ENCODE measurements around the gene MYH14. TPM values are rescaled to one million over a fixed set of nuclear protein-coding genes. Genes with fewer than 3 reads are reported as not detected.

The MYH14 gene
- total RNA-seq, 1 donor from 2014 or later, result 1.6 TPM

- Mint-ChIP-seq H3K4me1 (peaks cover 6% of the 10 kb centered on the region), H3K36me3 (no peaks in the 10 kb centered on the region), H3K27me3 (ENCODE audit: insufficient read depth, low read depth) (peaks cover 4% of the 10 kb centered on the region), H3K4me3 (no peak overlapping the region), H3K27ac (no peak overlapping the region), H3K9me3 (no peaks in the 10 kb centered on the region)
- H3K79me2 ChIP-seq (ENCODE audit: low read depth), result no peaks in the 10 kb centered on the region
- H3K36me3 ChIP-seq, result no peaks in the 10 kb centered on the region
- no peak overlapping the region for H2AFZ ChIP-seq (replicated peaks)
- H3K9me3 ChIP-seq (ENCODE audit: low read depth), result no peaks in the 10 kb centered on the region
- no peak overlapping the region for H3K4me3 ChIP-seq
- no peak for DNase-seq (ENCODE audit: low spot score)
- H4K20me1 ChIP-seq (ENCODE audit: low read depth), result no peaks in the 10 kb centered on the region
- H3K9ac ChIP-seq, result no peak overlapping the region
- H3F3A ChIP-seq (ENCODE audit: low read depth), result no peaks in the 10 kb centered on the region
- H3K4me1 ChIP-seq, result no peaks in the 10 kb centered on the region
- no peak overlapping the region for H3K4me2 ChIP-seq
- no peak for TF ChIP-seq EZH2phosphoT487 (IDR thresholded peaks at IDR 0.05)
- TF ChIP-seq EZH2 (IDR thresholded peaks at IDR 0.05), result no peak
- no peak for TF ChIP-seq CTCF (IDR thresholded peaks at IDR 0.05)
- no peaks in the 10 kb centered on the region for H3K27me3 ChIP-seq
- no peak overlapping the region for H3K27ac ChIP-seq
Measured at GRCh38 chr19:50276370-50277063, 73.1 kb downstream of the MYH14 start.

DNA sequence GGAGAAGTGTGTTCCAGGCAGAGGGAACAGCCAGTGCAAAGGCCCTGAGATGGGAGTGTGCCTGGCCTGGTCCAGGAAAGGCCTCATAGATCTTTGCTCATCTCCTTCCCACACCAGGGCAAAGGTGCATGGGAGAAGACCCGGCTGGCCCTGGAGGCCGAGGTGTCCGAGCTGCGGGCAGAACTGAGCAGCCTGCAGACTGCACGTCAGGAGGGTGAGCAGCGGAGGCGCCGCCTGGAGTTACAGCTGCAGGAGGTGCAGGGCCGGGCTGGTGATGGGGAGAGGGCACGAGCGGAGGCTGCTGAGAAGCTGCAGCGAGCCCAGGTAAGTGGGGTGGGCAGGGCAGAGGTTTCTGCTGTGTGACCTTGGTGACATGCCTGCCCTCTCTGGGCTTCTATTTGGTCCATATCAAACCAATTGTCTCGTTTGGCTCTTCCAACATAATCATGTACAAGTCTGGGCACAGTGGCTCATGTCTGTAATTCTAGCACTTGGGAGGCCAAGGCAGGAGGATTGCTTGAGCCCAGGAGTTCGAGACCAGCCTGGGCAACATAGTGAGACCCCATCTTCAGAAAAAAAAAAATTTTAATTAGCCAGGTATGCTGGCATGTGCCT is 74.7 kb downstream of the MYH14 start:
- no peak overlapping the region for H3K9ac ChIP-seq
- no peak for DNase-seq (ENCODE audit: low spot score)
- H3K27ac ChIP-seq, result no peak overlapping the region
- H4K20me1 ChIP-seq (ENCODE audit: low read depth), result no peaks in the 10 kb centered on the region
- no peaks in the 10 kb centered on the region for H3K36me3 ChIP-seq
- H3K4me2 ChIP-seq, result no peak overlapping the region
- Mint-ChIP-seq H3K4me3 (no peak overlapping the region), H3K4me1 (peaks cover 6% of the 10 kb centered on the region), H3K27ac (no peak overlapping the region), H3K36me3 (no peaks in the 10 kb centered on the region), H3K27me3 (ENCODE audit: insufficient read depth, low read depth) (peaks cover 4% of the 10 kb centered on the region), H3K9me3 (no peaks in the 10 kb centered on the region)
- H3K9me3 ChIP-seq (ENCODE audit: low read depth), result no peaks in the 10 kb centered on the region
- no peaks in the 10 kb centered on the region for H3K4me1 ChIP-seq
- no peak overlapping the region for H2AFZ ChIP-seq (replicated peaks)
- no peaks in the 10 kb centered on the region for H3K27me3 ChIP-seq
- no peaks in the 10 kb centered on the region for H3K79me2 ChIP-seq (ENCODE audit: low read depth)
- no peaks in the 10 kb centered on the region for H3F3A ChIP-seq (ENCODE audit: low read depth)
- H3K4me3 ChIP-seq, result no peak overlapping the region
- TF ChIP-seq EZH2 (IDR thresholded peaks at IDR 0.05) (no peak), CTCF (IDR thresholded peaks at IDR 0.05) (no peak), EZH2phosphoT487 (IDR thresholded peaks at IDR 0.05) (no peak)

- H3K9ac ChIP-seq, result no peak overlapping the region
- Mint-ChIP-seq H3K27ac (no peak overlapping the region), H3K27me3 (ENCODE audit: insufficient read depth, low read depth) (peaks cover 3% of the 10 kb centered on the region), H3K4me1 (peaks cover 3% of the 10 kb centered on the region), H3K4me3 (no peak overlapping the region), H3K9me3 (peaks cover 1% of the 10 kb centered on the region), H3K36me3 (peaks cover under 1% of the 10 kb centered on the region)
- no peak overlapping the region for H3K27ac ChIP-seq
- H3K79me2 ChIP-seq (ENCODE audit: low read depth), result no peaks in the 10 kb centered on the region
- H2AFZ ChIP-seq (replicated peaks), result no peak overlapping the region
- no peaks in the 10 kb centered on the region for H4K20me1 ChIP-seq (ENCODE audit: low read depth)
- H3F3A ChIP-seq (ENCODE audit: low read depth), result no peaks in the 10 kb centered on the region
- H3K36me3 ChIP-seq, result no peaks in the 10 kb centered on the region
- no peak overlapping the region for H3K4me3 ChIP-seq
- DNase-seq (ENCODE audit: low spot score), result no peak
- no peak for TF ChIP-seq CTCF (IDR thresholded peaks at IDR 0.05)
- no peak for TF ChIP-seq EZH2phosphoT487 (IDR thresholded peaks at IDR 0.05)
- TF ChIP-seq EZH2 (IDR thresholded peaks at IDR 0.05), result no peak
- H3K4me1 ChIP-seq, result no peaks in the 10 kb centered on the region
- no peak overlapping the region for H3K4me2 ChIP-seq
- H3K27me3 ChIP-seq, result no peaks in the 10 kb centered on the region
- H3K9me3 ChIP-seq (ENCODE audit: low read depth), result no peaks in the 10 kb centered on the region
Measured at GRCh38 chr19:50280074-50280473, 76.7 kb downstream of the MYH14 start.

Data from neural progenitor cell (in vitro differentiated cells).